GM23338 (cell line): Measurements from ENCODE around the gene LRIG1. TPM values are rescaled to one million over a fixed set of nuclear protein-coding genes. Genes with fewer than 3 reads are reported as not detected.

Source experiments
- ATAC-seq: fragments of 200-7000 bp; cut with Tn5 transposase; 3 replicates; pipeline ENCODE4 v1.9.1; 2020
- DNase-seq: peaks from one replicate; pipeline ENCODE4 v3.0.0-alpha.2; 2015; ENCODE audit warnings: low spot score
- H2AFZ ChIP-seq: fragments of 200-600 bp; sonication (generic); 2 replicates; pipeline ENCODE4 v1.8.0; 2016; ENCODE audit warnings: antibody characterized with exemption, mild to moderate bottlenecking, moderate library complexity
- H3F3A ChIP-seq: fragments of 200-600 bp; sonication (generic); replicated peaks from 2 replicates; pipeline ENCODE4 v1.8.0; 2017; ENCODE audit warnings: antibody characterized with exemption, mixed run types, low read depth
- H3K27ac ChIP-seq: fragments of 200-600 bp; sonication (generic); 2 replicates; pipeline ENCODE4 v1.6.1; 2016; ENCODE audit warnings: low read depth
- H3K27me3 ChIP-seq: fragments of 200-600 bp; sonication (generic); 2 replicates; pipeline ENCODE4 v1.8.0; 2016; ENCODE audit warnings: mild to moderate bottlenecking, mixed run types, moderate library complexity; ENCODE audit not compliant: insufficient read depth
- H3K36me3 ChIP-seq: fragments of 200-600 bp; sonication (generic); 2 replicates; pipeline ENCODE4 v1.8.0; 2016; ENCODE audit warnings: mild to moderate bottlenecking; ENCODE audit not compliant: insufficient read depth
- H3K4me1 ChIP-seq: fragments of 200-600 bp; sonication (generic); 2 replicates; pipeline ENCODE4 v1.8.0; 2016; ENCODE audit warnings: mild to moderate bottlenecking, moderate library complexity; ENCODE audit not compliant: insufficient read depth
- H3K4me2 ChIP-seq: fragments of 200-600 bp; sonication (generic); 2 replicates; pipeline ENCODE4 v1.7.1; 2017; ENCODE audit warnings: mixed run types
- H3K4me3 ChIP-seq: fragments of 200-600 bp; sonication (generic); 2 replicates; pipeline ENCODE4 v1.6.1; 2016; ENCODE audit warnings: mixed run types
- H3K79me2 ChIP-seq: fragments of 200-600 bp; sonication (generic); replicated peaks from 2 replicates; pipeline ENCODE4 v1.8.0; 2017; ENCODE audit warnings: mild to moderate bottlenecking; ENCODE audit not compliant: insufficient read depth
- H3K9me2 ChIP-seq: fragments of 200-600 bp; sonication (generic); 2 replicates; pipeline ENCODE4 v1.8.0; 2017; ENCODE audit not compliant: insufficient read depth
- H4K20me1 ChIP-seq: fragments of 200-600 bp; sonication (generic); replicated peaks from 2 replicates; pipeline ENCODE4 v1.8.0; 2017; ENCODE audit warnings: mild to moderate bottlenecking; ENCODE audit not compliant: insufficient read depth
- H3K27ac Mint-ChIP-seq: 2 replicates; pipeline ENCODE4 v1.8.0; 2020; ENCODE audit warnings: inconsistent platforms, mild to moderate bottlenecking, moderate library complexity, mixed read lengths
- H3K27me3 Mint-ChIP-seq: 3 replicates; pipeline ENCODE4 v1.8.0; 2022; ENCODE audit warnings: low read depth, mild to moderate bottlenecking, moderate library complexity, mixed read lengths, inconsistent platforms; ENCODE audit not compliant: insufficient read depth, poor library complexity
- H3K36me3 Mint-ChIP-seq: 3 replicates; pipeline ENCODE4 v1.8.0; 2021; ENCODE audit warnings: low read depth, mild to moderate bottlenecking, inconsistent platforms, moderate library complexity, mixed read lengths
- H3K4me1 Mint-ChIP-seq: 3 replicates; pipeline ENCODE4 v1.8.0; 2020; ENCODE audit warnings: mild to moderate bottlenecking, inconsistent platforms, mixed read lengths
- H3K4me3 Mint-ChIP-seq: 3 replicates; pipeline ENCODE4 v1.8.0; 2021; ENCODE audit warnings: moderate library complexity, mild to moderate bottlenecking, inconsistent platforms, mixed read lengths
- H3K9me3 Mint-ChIP-seq: 3 replicates; pipeline ENCODE4 v1.8.0; 2020; ENCODE audit warnings: moderate library complexity, mild to moderate bottlenecking, inconsistent platforms, mixed read lengths
- EZH2 ChIP-seq: fragments of 200-600 bp; sonication (generic); IDR thresholded peaks from one replicate; pipeline ENCODE4 v1.8.0; 2017; ENCODE audit warnings: antibody characterized with exemption, mild to moderate bottlenecking, low read depth; ENCODE audit not compliant: unreplicated experiment
- EZH2phosphoT487 ChIP-seq: fragments of 200-600 bp; sonication (generic); IDR thresholded peaks from one replicate; pipeline ENCODE4 v1.8.1; 2018; ENCODE audit warnings: antibody characterized with exemption; ENCODE audit not compliant: unreplicated experiment
- ZNF114 ChIP-seq: fragments of 250-450 bp; sonication (Bioruptor Pico); IDR thresholded peaks from 2 replicates; pipeline ENCODE4 v1.5.0; 2020; ENCODE audit warnings: mild to moderate bottlenecking, moderate library complexity
- polyA plus RNA-seq: library from polyadenylated mRNA; unstranded; fragments of >200 nt; fragmentation: Nextera tagmentation; extraction: Ambion mirVana; gene quantifications from 2 replicates; pipeline ENCODE4 v1.2.1, GENCODE V29; 2016
- total RNA-seq: library from RNA; depleted of rRNA; stranded (reverse); fragments of >200 nt; shearing (Covaris generic); gene quantifications from 2 replicates; pipeline ENCODE4 v1.2.3, GENCODE V29; 2014
- TF ChIP-seq, protein P1 (sequence below): IDR thresholded peaks from 2 replicates; pipeline ENCODE4 v1.6.1; 2016; ENCODE audit warnings: antibody characterized with exemption
- TF ChIP-seq, protein P2 (sequence below): IDR thresholded peaks from one replicate; pipeline ENCODE4 v1.6.1; 2018; ENCODE audit warnings: antibody characterized with exemption; ENCODE audit not compliant: unreplicated experiment
- TF ChIP-seq, protein P3 (sequence below): fragments of 250-450 bp; sonication (Bioruptor Pico); IDR thresholded peaks from 2 replicates; pipeline ENCODE4 v1.5.0; 2020; ENCODE audit warnings: mild to moderate bottlenecking, moderate library complexity

Gene LRIG1
- total and polyA plus RNA-seq, 2 experiments from 2014 or later: 40.0 to 134 TPM

DNA sequence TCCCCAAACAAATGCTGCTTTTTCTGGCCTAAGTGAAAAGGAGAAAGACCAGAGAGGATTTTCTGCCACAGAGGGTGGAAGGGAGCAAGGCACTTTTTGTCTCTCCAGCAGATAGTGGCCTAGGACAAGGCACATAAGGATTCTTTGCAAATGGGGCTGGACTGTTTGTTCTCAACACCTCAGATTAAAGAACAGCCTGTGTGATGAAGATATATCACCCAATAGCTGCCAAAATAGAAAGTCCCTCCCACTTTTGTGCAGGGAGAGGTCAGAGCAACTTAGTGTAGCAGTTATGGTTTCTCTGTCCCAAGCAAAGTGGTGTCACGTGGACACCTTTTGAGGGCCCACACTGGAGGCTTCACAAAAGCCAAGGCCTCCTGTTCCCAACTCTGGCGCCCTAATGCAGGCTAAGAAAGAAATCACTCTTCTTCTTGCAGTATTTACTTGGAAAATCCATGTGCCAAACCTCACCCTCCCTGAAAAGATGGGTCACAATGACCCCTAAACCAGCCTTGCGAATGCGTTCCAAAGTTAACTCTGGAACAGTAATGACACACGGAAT, 84.9 kb downstream of the LRIG1 start (continued):
- TF ChIP-seq, protein P1, sequence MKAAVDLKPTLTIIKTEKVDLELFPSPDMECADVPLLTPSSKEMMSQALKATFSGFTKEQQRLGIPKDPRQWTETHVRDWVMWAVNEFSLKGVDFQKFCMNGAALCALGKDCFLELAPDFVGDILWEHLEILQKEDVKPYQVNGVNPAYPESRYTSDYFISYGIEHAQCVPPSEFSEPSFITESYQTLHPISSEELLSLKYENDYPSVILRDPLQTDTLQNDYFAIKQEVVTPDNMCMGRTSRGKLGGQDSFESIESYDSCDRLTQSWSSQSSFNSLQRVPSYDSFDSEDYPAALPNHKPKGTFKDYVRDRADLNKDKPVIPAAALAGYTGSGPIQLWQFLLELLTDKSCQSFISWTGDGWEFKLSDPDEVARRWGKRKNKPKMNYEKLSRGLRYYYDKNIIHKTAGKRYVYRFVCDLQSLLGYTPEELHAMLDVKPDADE: no peak
- TF ChIP-seq, protein P2, sequence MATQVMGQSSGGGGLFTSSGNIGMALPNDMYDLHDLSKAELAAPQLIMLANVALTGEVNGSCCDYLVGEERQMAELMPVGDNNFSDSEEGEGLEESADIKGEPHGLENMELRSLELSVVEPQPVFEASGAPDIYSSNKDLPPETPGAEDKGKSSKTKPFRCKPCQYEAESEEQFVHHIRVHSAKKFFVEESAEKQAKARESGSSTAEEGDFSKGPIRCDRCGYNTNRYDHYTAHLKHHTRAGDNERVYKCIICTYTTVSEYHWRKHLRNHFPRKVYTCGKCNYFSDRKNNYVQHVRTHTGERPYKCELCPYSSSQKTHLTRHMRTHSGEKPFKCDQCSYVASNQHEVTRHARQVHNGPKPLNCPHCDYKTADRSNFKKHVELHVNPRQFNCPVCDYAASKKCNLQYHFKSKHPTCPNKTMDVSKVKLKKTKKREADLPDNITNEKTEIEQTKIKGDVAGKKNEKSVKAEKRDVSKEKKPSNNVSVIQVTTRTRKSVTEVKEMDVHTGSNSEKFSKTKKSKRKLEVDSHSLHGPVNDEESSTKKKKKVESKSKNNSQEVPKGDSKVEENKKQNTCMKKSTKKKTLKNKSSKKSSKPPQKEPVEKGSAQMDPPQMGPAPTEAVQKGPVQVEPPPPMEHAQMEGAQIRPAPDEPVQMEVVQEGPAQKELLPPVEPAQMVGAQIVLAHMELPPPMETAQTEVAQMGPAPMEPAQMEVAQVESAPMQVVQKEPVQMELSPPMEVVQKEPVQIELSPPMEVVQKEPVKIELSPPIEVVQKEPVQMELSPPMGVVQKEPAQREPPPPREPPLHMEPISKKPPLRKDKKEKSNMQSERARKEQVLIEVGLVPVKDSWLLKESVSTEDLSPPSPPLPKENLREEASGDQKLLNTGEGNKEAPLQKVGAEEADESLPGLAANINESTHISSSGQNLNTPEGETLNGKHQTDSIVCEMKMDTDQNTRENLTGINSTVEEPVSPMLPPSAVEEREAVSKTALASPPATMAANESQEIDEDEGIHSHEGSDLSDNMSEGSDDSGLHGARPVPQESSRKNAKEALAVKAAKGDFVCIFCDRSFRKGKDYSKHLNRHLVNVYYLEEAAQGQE: no peak
- no peak for TF ChIP-seq EZH2

DNA sequence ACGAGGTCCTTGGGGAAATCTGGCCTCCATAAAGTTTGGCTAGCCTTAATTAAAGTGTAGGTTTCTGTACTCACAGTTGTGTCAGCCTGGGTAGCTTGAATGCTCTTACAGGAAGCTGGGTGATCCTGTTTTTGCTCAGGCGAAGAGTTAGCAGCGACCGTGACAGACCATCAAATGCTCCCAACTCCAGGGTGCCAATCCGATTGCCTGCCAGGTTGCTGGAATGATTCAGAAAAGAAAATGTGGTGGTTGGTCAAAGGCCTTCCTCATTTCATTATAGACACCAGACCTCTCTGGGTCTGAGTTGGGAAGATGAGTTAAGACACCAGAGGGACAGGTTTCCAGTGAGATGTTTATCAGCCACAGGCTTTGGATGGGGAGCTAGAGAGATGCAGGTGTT, 86.0 kb downstream of the LRIG1 start:
- H3K36me3 Mint-ChIP-seq: peaks cover 96% of the 10 kb centered on the region
- H3K27ac ChIP-seq: no peak overlapping the region
- ATAC-seq (no peak), DNase-seq (no peak)
- H3K27me3 Mint-ChIP-seq: peaks cover 13% of the 10 kb centered on the region
- no peaks in the 10 kb centered on the region for H3F3A ChIP-seq
- H3K4me3 Mint-ChIP-seq: no peak overlapping the region
- peaks cover 71% of the 10 kb centered on the region for H3K4me1 Mint-ChIP-seq
- peaks cover 13% of the 10 kb centered on the region for H3K4me1 ChIP-seq
- peaks cover 54% of the 10 kb centered on the region for H3K79me2 ChIP-seq
- no peaks in the 10 kb centered on the region for H3K9me2 ChIP-seq
- H2AFZ ChIP-seq: no peak overlapping the region
- peaks cover 4% of the 10 kb centered on the region for H3K9me3 Mint-ChIP-seq
- no peak overlapping the region for H3K4me3 ChIP-seq
- peaks cover 24% of the 10 kb centered on the region for H4K20me1 ChIP-seq
- peaks cover 38% of the 10 kb centered on the region for H3K36me3 ChIP-seq
- H3K4me2 ChIP-seq: no peak overlapping the region
- H3K27me3 ChIP-seq: no peaks in the 10 kb centered on the region
- no peak overlapping the region for H3K27ac Mint-ChIP-seq
- TF ChIP-seq, protein P1: no peak
- TF ChIP-seq ZNF114 (CRISPR knock-in tag): no peak
- TF ChIP-seq, protein P2: no peak
- no peak for TF ChIP-seq EZH2phosphoT487
- TF ChIP-seq, protein P3, sequence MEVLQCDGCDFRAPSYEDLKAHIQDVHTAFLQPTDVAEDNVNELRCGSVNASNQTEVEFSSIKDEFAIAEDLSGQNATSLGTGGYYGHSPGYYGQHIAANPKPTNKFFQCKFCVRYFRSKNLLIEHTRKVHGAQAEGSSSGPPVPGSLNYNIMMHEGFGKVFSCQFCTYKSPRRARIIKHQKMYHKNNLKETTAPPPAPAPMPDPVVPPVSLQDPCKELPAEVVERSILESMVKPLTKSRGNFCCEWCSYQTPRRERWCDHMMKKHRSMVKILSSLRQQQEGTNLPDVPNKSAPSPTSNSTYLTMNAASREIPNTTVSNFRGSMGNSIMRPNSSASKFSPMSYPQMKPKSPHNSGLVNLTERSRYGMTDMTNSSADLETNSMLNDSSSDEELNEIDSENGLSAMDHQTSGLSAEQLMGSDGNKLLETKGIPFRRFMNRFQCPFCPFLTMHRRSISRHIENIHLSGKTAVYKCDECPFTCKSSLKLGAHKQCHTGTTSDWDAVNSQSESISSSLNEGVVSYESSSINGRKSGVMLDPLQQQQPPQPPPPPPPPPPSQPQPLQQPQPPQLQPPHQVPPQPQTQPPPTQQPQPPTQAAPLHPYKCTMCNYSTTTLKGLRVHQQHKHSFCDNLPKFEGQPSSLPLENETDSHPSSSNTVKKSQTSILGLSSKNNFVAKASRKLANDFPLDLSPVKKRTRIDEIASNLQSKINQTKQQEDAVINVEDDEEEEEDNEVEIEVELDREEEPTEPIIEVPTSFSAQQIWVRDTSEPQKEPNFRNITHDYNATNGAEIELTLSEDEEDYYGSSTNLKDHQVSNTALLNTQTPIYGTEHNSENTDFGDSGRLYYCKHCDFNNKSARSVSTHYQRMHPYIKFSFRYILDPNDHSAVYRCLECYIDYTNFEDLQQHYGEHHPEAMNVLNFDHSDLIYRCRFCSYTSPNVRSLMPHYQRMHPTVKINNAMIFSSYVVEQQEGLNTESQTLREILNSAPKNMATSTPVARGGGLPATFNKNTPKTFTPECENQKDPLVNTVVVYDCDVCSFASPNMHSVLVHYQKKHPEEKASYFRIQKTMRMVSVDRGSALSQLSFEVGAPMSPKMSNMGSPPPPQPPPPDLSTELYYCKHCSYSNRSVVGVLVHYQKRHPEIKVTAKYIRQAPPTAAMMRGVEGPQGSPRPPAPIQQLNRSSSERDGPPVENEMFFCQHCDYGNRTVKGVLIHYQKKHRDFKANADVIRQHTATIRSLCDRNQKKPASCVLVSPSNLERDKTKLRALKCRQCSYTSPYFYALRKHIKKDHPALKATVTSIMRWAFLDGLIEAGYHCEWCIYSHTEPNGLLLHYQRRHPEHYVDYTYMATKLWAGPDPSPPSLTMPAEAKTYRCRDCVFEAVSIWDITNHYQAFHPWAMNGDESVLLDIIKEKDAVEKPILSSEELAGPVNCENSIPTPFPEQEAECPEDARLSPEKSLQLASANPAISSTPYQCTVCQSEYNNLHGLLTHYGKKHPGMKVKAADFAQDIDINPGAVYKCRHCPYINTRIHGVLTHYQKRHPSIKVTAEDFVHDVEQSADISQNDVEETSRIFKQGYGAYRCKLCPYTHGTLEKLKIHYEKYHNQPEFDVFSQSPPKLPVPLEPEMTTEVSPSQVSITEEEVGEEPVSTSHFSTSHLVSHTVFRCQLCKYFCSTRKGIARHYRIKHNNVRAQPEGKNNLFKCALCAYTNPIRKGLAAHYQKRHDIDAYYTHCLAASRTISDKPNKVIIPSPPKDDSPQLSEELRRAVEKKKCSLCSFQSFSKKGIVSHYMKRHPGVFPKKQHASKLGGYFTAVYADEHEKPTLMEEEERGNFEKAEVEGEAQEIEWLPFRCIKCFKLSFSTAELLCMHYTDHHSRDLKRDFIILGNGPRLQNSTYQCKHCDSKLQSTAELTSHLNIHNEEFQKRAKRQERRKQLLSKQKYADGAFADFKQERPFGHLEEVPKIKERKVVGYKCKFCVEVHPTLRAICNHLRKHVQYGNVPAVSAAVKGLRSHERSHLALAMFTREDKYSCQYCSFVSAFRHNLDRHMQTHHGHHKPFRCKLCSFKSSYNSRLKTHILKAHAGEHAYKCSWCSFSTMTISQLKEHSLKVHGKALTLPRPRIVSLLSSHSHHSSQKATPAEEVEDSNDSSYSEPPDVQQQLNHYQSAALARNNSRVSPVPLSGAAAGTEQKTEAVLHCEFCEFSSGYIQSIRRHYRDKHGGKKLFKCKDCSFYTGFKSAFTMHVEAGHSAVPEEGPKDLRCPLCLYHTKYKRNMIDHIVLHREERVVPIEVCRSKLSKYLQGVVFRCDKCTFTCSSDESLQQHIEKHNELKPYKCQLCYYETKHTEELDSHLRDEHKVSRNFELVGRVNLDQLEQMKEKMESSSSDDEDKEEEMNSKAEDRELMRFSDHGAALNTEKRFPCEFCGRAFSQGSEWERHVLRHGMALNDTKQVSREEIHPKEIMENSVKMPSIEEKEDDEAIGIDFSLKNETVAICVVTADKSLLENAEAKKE (CRISPR knock-in tag): no peak
